Activated CD4-positive, alpha-beta T cell treated with anti-CD3 and anti-CD28 coated beads, Interleukin-10, Interleukin-2, amounts not matched to agents 100 ng/mL and 50 ng/mL, durations not matched to agents 16 hours and 8 hours (primary cell): ENCODE measurements around the gene VSTM4.

Source experiments
- DNase-seq: peaks from one replicate; pipeline ENCODE4 v3.0.0-alpha.2; 2020

Gene VSTM4

GRCh38 chr10:49068209-49068608 is 47.1 kb downstream of the VSTM4 start:
- DNase-seq, result no peak

GRCh38 chr10:49066944-49067730 is 48.2 kb downstream of the VSTM4 start:
- no peak for DNase-seq

- DNase-seq, result no peak
Observed at GRCh38 chr10:49062229-49062628, 53.1 kb downstream of the VSTM4 start.

- no peak for DNase-seq
Observed at GRCh38 chr10:49061667-49062066, 53.7 kb downstream of the VSTM4 start.

GRCh38 chr10:49058463-49059255 is 56.7 kb downstream of the VSTM4 start:
- no peak for DNase-seq

- no peak for DNase-seq
Observed at GRCh38 chr10:49057231-49057880, 58.0 kb downstream of the VSTM4 start.

GRCh38 chr10:49056356-49056755 is 59.0 kb downstream of the VSTM4 start:
- DNase-seq, result no peak

GRCh38 chr10:49055221-49055849 is 60.0 kb downstream of the VSTM4 start:
- no peak for DNase-seq

- DNase-seq, result no peak
Observed at GRCh38 chr10:49054753-49055152, 60.6 kb downstream of the VSTM4 start.

- DNase-seq, result no peak
Observed at GRCh38 chr10:49053998-49054692, 61.2 kb downstream of the VSTM4 start.

- peak; percentile 54 for DNase-seq
Observed at GRCh38 chr10:49053053-49053997, 62.0 kb downstream of the VSTM4 start.

GRCh38 chr10:49052069-49052468 is 63.3 kb downstream of the VSTM4 start:
- DNase-seq, result peak; percentile 4

- no peak for DNase-seq
Observed at GRCh38 chr10:49050906-49051305, 64.4 kb downstream of the VSTM4 start.

GRCh38 chr10:49050366-49050765 is 65.0 kb downstream of the VSTM4 start:
- no peak for DNase-seq

GRCh38 chr10:49049660-49050059 is 65.7 kb downstream of the VSTM4 start:
- no peak for DNase-seq

GRCh38 chr10:49047128-49047639 is 68.1 kb downstream of the VSTM4 start:
- no peak for DNase-seq

GRCh38 chr10:49044293-49045193 is 70.8 kb downstream of the VSTM4 start:
- DNase-seq, result no peak

- no peak for DNase-seq
Observed at GRCh38 chr10:49040601-49041000, 74.7 kb downstream of the VSTM4 start.

- DNase-seq, result no peak
Observed at GRCh38 chr10:49039409-49039808, 75.9 kb downstream of the VSTM4 start.

- no peak for DNase-seq
Observed at GRCh38 chr10:49038711-49039110, 76.6 kb downstream of the VSTM4 start.
